Measurements from ENCODE around the gene MAST4. TPM values are rescaled to one million over a fixed set of nuclear protein-coding genes. Genes with fewer than 3 reads are reported as not detected.

Gene MAST4
- total and polyA plus RNA-seq, 2 of the 8 experiments (the other 6 are each of a cell fraction or from before 2014, with no cell fraction given) = 1.5 to 2.6 TPM

DNA sequence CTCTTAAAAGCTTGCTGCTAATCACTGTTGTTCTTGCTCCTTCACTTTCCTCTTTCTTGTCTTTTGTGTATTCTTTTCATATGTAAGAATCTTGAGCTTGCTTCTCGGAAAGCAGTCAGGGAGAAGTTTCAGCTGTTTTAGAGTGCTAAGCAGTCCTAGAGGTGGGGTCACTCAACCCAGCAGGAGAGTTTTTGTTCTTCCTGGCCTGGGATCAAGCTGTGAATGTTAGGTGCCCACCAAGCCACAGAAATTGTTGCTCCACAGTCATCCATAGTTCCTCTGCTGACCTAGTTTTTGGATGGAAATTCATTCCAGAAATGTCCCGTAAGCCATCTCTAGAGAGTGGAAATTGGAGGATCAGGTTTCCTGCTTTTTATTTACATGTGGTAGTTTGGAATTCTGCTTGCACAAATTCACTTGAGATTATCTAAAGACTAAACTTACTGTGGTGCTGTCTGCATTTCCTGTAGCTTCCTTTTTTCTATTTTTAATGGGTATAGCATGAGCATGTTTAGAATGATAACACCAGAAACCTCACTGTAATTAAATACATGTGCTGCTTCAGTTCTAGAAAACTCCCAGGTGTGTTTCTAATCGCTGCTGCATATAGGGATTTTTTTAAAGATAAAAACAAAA lies 108.7 kb downstream of the MAST4 start (continued):
- no peak for TF ChIP-seq SAP30 (IDR thresholded peaks at IDR 0.05; ENCODE audit: insufficient read depth, insufficient replicate concordance, low read length)
- peak; percentile 32 for TF ChIP-seq NANOG (IDR thresholded peaks at IDR 0.05; ENCODE audit: insufficient read depth, low read depth, low read length, poor library complexity, severe bottlenecking)
- peak in 1 of 2 experiments; percentile 16; a peak in 1 of 4 replicates for TF ChIP-seq HDAC2 (IDR thresholded peaks at IDR 0.05; ENCODE audit: borderline replicate concordance in 1 of 2, low read depth in 2 of 2, low read length in 2 of 2)
- TF ChIP-seq SP4 (IDR thresholded peaks at IDR 0.05; ENCODE audit: low read length) = no peak
- TF ChIP-seq TBP (IDR thresholded peaks at IDR 0.05; ENCODE audit: low read depth, low read length) = no peak
- TF ChIP-seq KDM1A (IDR thresholded peaks at IDR 0.05; ENCODE audit: borderline replicate concordance, low read length) = no peak
- TF ChIP-seq BACH1 (IDR thresholded peaks at IDR 0.05; ENCODE audit: low read length) = no peak
- TF ChIP-seq SP2 (IDR thresholded peaks at IDR 0.05; ENCODE audit: low read length) = no peak
- TF ChIP-seq EZH2 (IDR thresholded peaks at IDR 0.05; ENCODE audit: low read depth, low read length, severe bottlenecking) = no peak
- no peak for TF ChIP-seq CBX5 (IDR thresholded peaks at IDR 0.05; ENCODE audit: low read depth, low read length)
- TF ChIP-seq GABPA (IDR thresholded peaks at IDR 0.05; ENCODE audit: borderline replicate concordance, insufficient read depth, low read length) = no peak

Data from H1 (cell line).